ENCODE data around the gene TMEM132D. TPM values are rescaled to one million over a fixed set of nuclear protein-coding genes. Genes with fewer than 3 reads are reported as not detected.

TMEM132D gene
- total RNA-seq, 1 donor from 2014 or later = 1.0 TPM

- Histone ChIP-seq H3K4me1 (no peaks in the 10 kb centered on the region), H3K4me3 (no peak overlapping the region), H3K36me3 (no peaks in the 10 kb centered on the region), H3K27me3 (no peaks in the 10 kb centered on the region), H3K27ac (no peak overlapping the region), H3K9me3 (no peaks in the 10 kb centered on the region)
- TF ChIP-seq, protein P1, sequence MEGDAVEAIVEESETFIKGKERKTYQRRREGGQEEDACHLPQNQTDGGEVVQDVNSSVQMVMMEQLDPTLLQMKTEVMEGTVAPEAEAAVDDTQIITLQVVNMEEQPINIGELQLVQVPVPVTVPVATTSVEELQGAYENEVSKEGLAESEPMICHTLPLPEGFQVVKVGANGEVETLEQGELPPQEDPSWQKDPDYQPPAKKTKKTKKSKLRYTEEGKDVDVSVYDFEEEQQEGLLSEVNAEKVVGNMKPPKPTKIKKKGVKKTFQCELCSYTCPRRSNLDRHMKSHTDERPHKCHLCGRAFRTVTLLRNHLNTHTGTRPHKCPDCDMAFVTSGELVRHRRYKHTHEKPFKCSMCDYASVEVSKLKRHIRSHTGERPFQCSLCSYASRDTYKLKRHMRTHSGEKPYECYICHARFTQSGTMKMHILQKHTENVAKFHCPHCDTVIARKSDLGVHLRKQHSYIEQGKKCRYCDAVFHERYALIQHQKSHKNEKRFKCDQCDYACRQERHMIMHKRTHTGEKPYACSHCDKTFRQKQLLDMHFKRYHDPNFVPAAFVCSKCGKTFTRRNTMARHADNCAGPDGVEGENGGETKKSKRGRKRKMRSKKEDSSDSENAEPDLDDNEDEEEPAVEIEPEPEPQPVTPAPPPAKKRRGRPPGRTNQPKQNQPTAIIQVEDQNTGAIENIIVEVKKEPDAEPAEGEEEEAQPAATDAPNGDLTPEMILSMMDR (IDR thresholded peaks at IDR 0.05) = no peak
- intact Hi-C loops (cut with DNase I) = no loop called here
- ATAC-seq = no peak
- DNase-seq = no peak
These were observed 376.3 kb downstream of the TMEM132D start for GRCh38 chr12:129527506-129527905.

DNA sequence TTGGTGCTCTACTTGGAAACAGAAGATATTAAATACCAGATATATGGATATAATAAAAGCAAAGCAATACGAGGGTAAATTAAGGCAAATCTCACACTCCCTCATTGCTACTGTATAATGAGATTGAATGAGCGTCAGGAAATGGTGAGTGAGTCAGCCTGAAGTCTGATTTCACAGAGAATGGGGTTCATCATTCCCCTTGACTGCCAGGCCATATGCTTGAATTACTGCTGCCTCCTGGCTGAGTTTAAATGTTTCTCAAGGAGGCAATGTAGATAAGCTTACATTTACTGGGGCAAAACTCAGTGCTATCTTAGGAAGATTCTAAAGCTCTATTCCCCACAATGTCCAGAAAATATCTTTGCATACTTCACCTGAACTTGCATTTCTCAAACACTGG lies 380.2 kb downstream of the TMEM132D start:
- no peaks in the 10 kb centered on the region for H3K36me3 ChIP-seq
- no peaks in the 10 kb centered on the region for H3K27me3 ChIP-seq
- H3K4me3 ChIP-seq = no peak overlapping the region
- no peaks in the 10 kb centered on the region for H3K4me1 ChIP-seq
- ATAC-seq = no peak
- H3K9me3 ChIP-seq = no peaks in the 10 kb centered on the region
- H3K27ac ChIP-seq = no peak overlapping the region
- TF ChIP-seq, protein P1 (IDR thresholded peaks at IDR 0.05) = no peak
- DNase-seq = no peak
- intact Hi-C loops (cut with DNase I) = no loop called here

- Histone ChIP-seq H3K27me3 (no peaks in the 10 kb centered on the region), H3K4me1 (no peaks in the 10 kb centered on the region), H3K27ac (no peak overlapping the region), H3K36me3 (no peaks in the 10 kb centered on the region), H3K4me3 (no peak overlapping the region), H3K9me3 (no peaks in the 10 kb centered on the region)
- TF ChIP-seq, protein P1 (IDR thresholded peaks at IDR 0.05) = no peak
- no peak for ATAC-seq
- no peak for DNase-seq
- intact Hi-C loops (cut with DNase I) = no loop called here
These were observed 383.1 kb downstream of the TMEM132D start for GRCh38 chr12:129520739-129521138.

DNA sequence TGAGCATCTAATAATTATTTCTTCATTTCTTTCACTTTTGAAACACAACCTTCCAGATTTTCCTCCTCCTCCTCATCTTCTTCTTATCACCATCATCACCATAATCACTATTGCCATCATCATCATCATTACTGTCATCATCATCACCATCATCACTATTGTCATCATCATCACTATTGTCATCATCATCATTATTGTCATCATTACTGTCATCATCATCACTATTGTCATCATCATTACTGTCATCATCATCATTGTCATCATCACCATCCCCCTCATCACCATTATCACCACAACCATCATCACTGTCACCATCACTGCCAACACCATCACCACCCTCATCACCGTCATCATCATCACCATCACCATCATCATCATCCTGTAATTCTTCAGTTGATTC lies 400.0 kb downstream of the TMEM132D start:
- DNase-seq = no peak
- no peak for ATAC-seq
- H3K27ac ChIP-seq = no peak overlapping the region
- H3K9me3 ChIP-seq = no peaks in the 10 kb centered on the region
- H3K4me3 ChIP-seq = no peak overlapping the region
- no peaks in the 10 kb centered on the region for H3K27me3 ChIP-seq
- no peaks in the 10 kb centered on the region for H3K36me3 ChIP-seq
- intact Hi-C loops (cut with DNase I) = no loop called here
- TF ChIP-seq, protein P1 (IDR thresholded peaks at IDR 0.05) = no peak
- H3K4me1 ChIP-seq = no peaks in the 10 kb centered on the region

DNA sequence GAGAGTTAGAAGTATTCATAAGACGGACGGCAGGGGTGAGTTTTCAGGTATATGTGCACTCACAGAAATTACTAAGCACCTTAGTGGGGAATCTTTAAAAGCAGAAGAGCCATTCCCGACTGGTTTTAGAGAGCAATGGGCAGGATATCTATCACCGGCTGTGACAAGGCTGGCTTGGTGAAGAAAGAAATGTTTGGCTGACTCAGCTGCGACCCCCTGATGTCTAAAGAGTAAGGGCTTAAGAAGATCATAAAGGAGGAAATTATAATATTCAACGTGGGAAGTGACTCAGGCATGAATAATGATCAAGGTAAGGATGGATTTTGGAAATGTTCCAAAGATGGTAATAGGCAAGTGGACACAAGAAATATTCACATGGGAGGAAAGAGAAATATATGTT lies 407.6 kb downstream of the TMEM132D start:
- intact Hi-C loops (cut with DNase I) = no loop called here

More for the DNA sequence above, 407.6 kb downstream of the TMEM132D start:
- H3K27me3 ChIP-seq = no peaks in the 10 kb centered on the region
- H3K9me3 ChIP-seq = no peaks in the 10 kb centered on the region
- no peak for DNase-seq
- H3K4me1 ChIP-seq = no peaks in the 10 kb centered on the region
- TF ChIP-seq, protein P1 (IDR thresholded peaks at IDR 0.05) = no peak
- no peaks in the 10 kb centered on the region for H3K36me3 ChIP-seq
- no peak overlapping the region for H3K4me3 ChIP-seq
- H3K27ac ChIP-seq = no peak overlapping the region
- ATAC-seq = no peak
